Neural cell (in vitro differentiated cells): ENCODE results near the gene TSACC. TPM values are rescaled to one million over a fixed set of nuclear protein-coding genes. Genes with fewer than 3 reads are reported as not detected.

ENCODE experiments used
- H2AFZ ChIP-seq: fragments of 200-600, 300-800 bp; sonication (generic), shearing (Covaris generic); 2 replicates; pipeline ENCODE4 v1.6.0; 2014; ENCODE audit warnings: low read depth, mild to moderate bottlenecking, antibody characterized with exemption, low read length, moderate library complexity
- H3F3A ChIP-seq: fragments of 200-600 bp; shearing (Covaris generic); 2 replicates; pipeline ENCODE4 v1.6.1; 2016; ENCODE audit warnings: mild to moderate bottlenecking, moderate library complexity, mixed read lengths, antibody characterized with exemption, low read length; ENCODE audit not compliant: insufficient read depth, poor library complexity, severe bottlenecking
- H3K27ac ChIP-seq: fragments of 200-600, 300-800 bp; sonication (generic), shearing (Covaris generic); 2 replicates; pipeline ENCODE4 v1.5.1; 2014; ENCODE audit warnings: mild to moderate bottlenecking, low read length, moderate library complexity
- H3K27me3 ChIP-seq: fragments of 300-800, 200-600 bp; sonication (generic), shearing (Covaris generic); 2 replicates; pipeline ENCODE4 v1.6.0; 2014; ENCODE audit warnings: mild to moderate bottlenecking, low read depth, low read length, moderate library complexity; ENCODE audit not compliant: insufficient read depth
- H3K36me3 ChIP-seq: fragments of 300-800, 200-600 bp; sonication (generic), shearing (Covaris generic); 2 replicates; pipeline ENCODE4 v1.5.1; 2014; ENCODE audit warnings: mild to moderate bottlenecking, antibody characterized with exemption, low read length, moderate library complexity; ENCODE audit not compliant: insufficient read depth
- H3K4me2 ChIP-seq: fragments of 300-800, 200-600 bp; sonication (generic), shearing (Covaris generic); 2 replicates; pipeline ENCODE4 v1.6.0; 2014; ENCODE audit warnings: mild to moderate bottlenecking, low read length
- H3K4me3 ChIP-seq: fragments of 300-800, 200-600 bp; sonication (generic), shearing (Covaris generic); 2 replicates; pipeline ENCODE4 v1.5.1; 2014; ENCODE audit warnings: mild to moderate bottlenecking, low read length, moderate library complexity
- H3K79me2 ChIP-seq: fragments of 200-600 bp; shearing (Covaris generic); replicated peaks from 2 replicates; pipeline ENCODE4 v1.6.0; 2014; ENCODE audit warnings: mild to moderate bottlenecking, low read length, moderate library complexity; ENCODE audit not compliant: insufficient read depth
- H3K9ac ChIP-seq: fragments of 300-800, 200-600 bp; sonication (generic), shearing (Covaris generic); 2 replicates; pipeline ENCODE4 v1.6.1; 2016; ENCODE audit warnings: mild to moderate bottlenecking, low read length, mixed read lengths
- H3K9me2 ChIP-seq: fragments of 200-600 bp; shearing (Covaris generic); 2 replicates; pipeline ENCODE4 v1.6.1; 2016; ENCODE audit warnings: mild to moderate bottlenecking, low read length, mixed read lengths; ENCODE audit not compliant: insufficient read depth
- H3K9me3 ChIP-seq: fragments of 200-600, 300-800 bp; sonication (generic), shearing (Covaris generic); 2 replicates; pipeline ENCODE4 v1.6.1; 2016; ENCODE audit warnings: mild to moderate bottlenecking, mixed run types, low read length, moderate library complexity, mixed read lengths
- H4K20me1 ChIP-seq: fragments of 200-600 bp; shearing (Covaris generic); 2 replicates; pipeline ENCODE4 v1.6.1; 2016; ENCODE audit warnings: mild to moderate bottlenecking, mixed run types; ENCODE audit not compliant: insufficient read depth
- CTCF ChIP-seq: fragments of 450-650 bp; IDR thresholded peaks from 2 replicates; pipeline ENCODE4 v1.5.1; 2014; ENCODE audit warnings: antibody characterized with exemption, mild to moderate bottlenecking, moderate library complexity; ENCODE audit not compliant: poor library complexity, severe bottlenecking
- EP300 ChIP-seq: fragments of 450-650 bp; conservative IDR thresholded peaks from 2 replicates; pipeline ENCODE4 v1.6.1; 2014; ENCODE audit warnings: antibody characterized with exemption, mild to moderate bottlenecking, moderate library complexity; ENCODE audit not compliant: poor library complexity, severe bottlenecking
- EZH2 ChIP-seq: fragments of 200-600, 300-800 bp; shearing (Covaris generic), sonication (generic); IDR thresholded peaks from 2 replicates; pipeline ENCODE4 v1.6.1; 2014; ENCODE audit warnings: antibody characterized with exemption, low read length, borderline replicate concordance, mild to moderate bottlenecking; ENCODE audit not compliant: insufficient read depth, poor library complexity, severe bottlenecking
- MXI1 ChIP-seq: fragments of 450-650 bp; conservative IDR thresholded peaks from 2 replicates; pipeline ENCODE4 v1.6.1; 2014; ENCODE audit warnings: antibody characterized with exemption, mild to moderate bottlenecking; ENCODE audit not compliant: poor library complexity, severe bottlenecking
- POLR2AphosphoS5 ChIP-seq: IDR thresholded peaks from 2 replicates; pipeline ENCODE4 v1.6.1; 2012
- RAD21 ChIP-seq: fragments of 450-650 bp; conservative IDR thresholded peaks from 2 replicates; pipeline ENCODE4 v1.6.1; 2014; ENCODE audit warnings: antibody characterized with exemption, mild to moderate bottlenecking, moderate library complexity
- REST ChIP-seq: IDR thresholded peaks from 2 replicates; pipeline ENCODE4 v1.6.1; 2012; ENCODE audit warnings: borderline replicate concordance
- SMC3 ChIP-seq: fragments of 450-650 bp; conservative IDR thresholded peaks from 2 replicates; pipeline ENCODE4 v1.6.1; 2014; ENCODE audit warnings: antibody characterized with exemption, mild to moderate bottlenecking, moderate library complexity; ENCODE audit not compliant: poor library complexity
- TAF1 ChIP-seq: IDR thresholded peaks from 2 replicates; pipeline ENCODE4 v1.6.1; 2012; ENCODE audit warnings: low read depth
- polyA plus RNA-seq: library from polyadenylated mRNA; depleted of rRNA; stranded (reverse); fragments of >200 nt; gene quantifications from 2 replicates; pipeline ENCODE4 v1.2.3, GENCODE V29; 2014

TSACC gene
- polyA plus RNA-seq, 1 donor from 2014 or later: not detected

- H3K4me2 ChIP-seq: no peak overlapping the region
- no peak overlapping the region for H3K9ac ChIP-seq
- no peaks in the 10 kb centered on the region for H3F3A ChIP-seq
- no peaks in the 10 kb centered on the region for H3K79me2 ChIP-seq
- no peak overlapping the region for H3K27ac ChIP-seq
- no peak for TF ChIP-seq CTCF
- no peak for TF ChIP-seq EZH2
- TF ChIP-seq MXI1: no peak
- no peak for TF ChIP-seq POLR2AphosphoS5
- H3K27me3 ChIP-seq: no peaks in the 10 kb centered on the region
- no peak overlapping the region for H2AFZ ChIP-seq
- no peaks in the 10 kb centered on the region for H3K36me3 ChIP-seq
- no peaks in the 10 kb centered on the region for H3K9me2 ChIP-seq
- H3K4me3 ChIP-seq: no peak overlapping the region
- no peaks in the 10 kb centered on the region for H3K9me3 ChIP-seq
- H4K20me1 ChIP-seq: no peaks in the 10 kb centered on the region
These were observed 44.4 kb upstream of the TSACC start for GRCh38 chr1:156293895-156294294.

- H3K4me3 ChIP-seq: peak within 1 kb of the TSS; percentile 53
- H3K9ac ChIP-seq: no peak within 1 kb of the TSS
- H3F3A ChIP-seq: no peaks in the 10 kb centered on the region
- H3K27ac ChIP-seq: no peak within 1 kb of the TSS
- no peak within 1 kb of the TSS for H3K4me2 ChIP-seq
- no peaks in the 10 kb centered on the region for H3K9me3 ChIP-seq
- no peak within 1 kb of the TSS for H2AFZ ChIP-seq
- no peak for TF ChIP-seq EP300
- no peak for TF ChIP-seq POLR2AphosphoS5
- no peak for TF ChIP-seq REST
- no peak for TF ChIP-seq SMC3
- no peak for TF ChIP-seq RAD21
- no peak for TF ChIP-seq MXI1
- TF ChIP-seq CTCF: no peak
- TF ChIP-seq TAF1: no peak
- H3K79me2 ChIP-seq: no peaks in the 10 kb centered on the region
- no peaks in the 10 kb centered on the region for H3K9me2 ChIP-seq
- H4K20me1 ChIP-seq: no peaks in the 10 kb centered on the region
- H3K27me3 ChIP-seq: no peaks in the 10 kb centered on the region
- no peaks in the 10 kb centered on the region for H3K36me3 ChIP-seq
These were observed 42.9 kb upstream of the TSACC start, which contains the start of gene GLMP for GRCh38 chr1:156295391-156295947. TSS of gene GLMP (minus strand) at chr1:156295679. CDS start at chr1:156295645, 34 bp downstream.
